Measurements from ENCODE around the gene IGSF8.

- TF ChIP-seq EZH2 (IDR thresholded peaks at IDR 0.05) (no peak), POLR2AphosphoS5 (IDR thresholded peaks at IDR 0.05; ENCODE audit: borderline replicate concordance, low read depth, low read length) (no peak)
Observed at GRCh38 chr1:160125746-160126145, 27.3 kb upstream of the IGSF8 start.

Measured in SK-N-MC (cell line).